ENCODE results near the gene LCE5A.
"Not testable (repeated sequence)": the region's sequence is repeated elsewhere in the genome, so short reads cannot be mapped to it uniquely, and the experiment has no call there.

LCE5A gene

DNA sequence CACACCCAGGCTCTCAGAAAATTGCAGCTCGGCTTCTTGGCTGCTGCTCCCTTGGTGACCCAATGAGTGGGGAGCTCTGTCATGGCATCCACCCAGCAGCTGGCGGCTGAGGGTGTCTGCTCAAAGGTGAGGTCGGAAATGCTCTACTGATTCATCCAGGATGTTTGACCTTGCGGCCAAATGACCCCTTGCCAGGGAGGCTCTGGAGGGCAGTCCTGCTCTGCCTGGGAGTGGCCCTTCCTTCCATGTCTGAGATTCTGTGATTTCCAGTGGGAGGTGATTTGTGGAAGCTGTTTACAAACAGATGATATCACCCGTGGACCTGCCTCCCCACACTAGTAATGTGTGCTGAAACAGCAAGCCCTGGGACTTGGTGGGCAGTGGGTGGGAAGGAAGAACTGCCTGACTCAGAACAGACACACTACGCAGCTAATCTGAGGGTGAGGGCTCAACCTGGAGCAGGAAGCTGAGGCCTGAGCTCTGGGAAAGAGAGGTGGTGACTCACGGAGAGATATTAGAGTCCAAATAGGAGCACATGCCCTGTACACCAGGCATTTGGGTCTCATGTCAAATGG, 6.7 kb downstream of the LCE5A start:
- DNase-seq = no peak

DNA sequence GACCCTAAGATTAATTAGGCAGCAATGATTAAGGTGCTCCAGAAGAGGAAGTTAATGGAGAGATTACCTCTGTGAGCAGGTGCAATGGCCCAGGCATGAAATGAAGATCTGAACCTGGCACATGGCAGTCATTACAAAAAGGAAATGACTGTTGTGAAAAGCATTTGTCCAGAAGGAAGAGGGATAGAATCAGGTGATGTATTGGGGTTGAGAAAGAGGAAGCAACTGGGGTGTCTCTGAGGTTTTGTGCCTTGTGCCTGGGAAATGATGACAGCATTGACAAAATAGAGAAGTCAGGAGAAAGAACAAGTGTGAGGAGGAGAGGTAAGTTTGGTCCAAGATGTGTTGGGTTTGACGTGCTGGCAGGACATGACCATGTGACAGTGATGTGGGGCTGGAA, 9.2 kb downstream of the LCE5A start:
- no peak for DNase-seq

GRCh38 chr1:152520561-152521090, 10.0 kb downstream of the LCE5A start:
- no peak for DNase-seq

- DNase-seq = no peak
Measured at GRCh38 chr1:152525080-152525641, 14.6 kb downstream of the LCE5A start.

GRCh38 chr1:152533327-152533938, 22.8 kb downstream of the LCE5A start:
- DNase-seq = no peak

- DNase-seq = no peak
Measured at GRCh38 chr1:152535774-152536173, 25.2 kb downstream of the LCE5A start.

- no peak for DNase-seq
Measured at GRCh38 chr1:152537496-152537895, 26.9 kb downstream of the LCE5A start.

GRCh38 chr1:152539901-152540300, 29.3 kb downstream of the LCE5A start:
- no peak for DNase-seq

DNA sequence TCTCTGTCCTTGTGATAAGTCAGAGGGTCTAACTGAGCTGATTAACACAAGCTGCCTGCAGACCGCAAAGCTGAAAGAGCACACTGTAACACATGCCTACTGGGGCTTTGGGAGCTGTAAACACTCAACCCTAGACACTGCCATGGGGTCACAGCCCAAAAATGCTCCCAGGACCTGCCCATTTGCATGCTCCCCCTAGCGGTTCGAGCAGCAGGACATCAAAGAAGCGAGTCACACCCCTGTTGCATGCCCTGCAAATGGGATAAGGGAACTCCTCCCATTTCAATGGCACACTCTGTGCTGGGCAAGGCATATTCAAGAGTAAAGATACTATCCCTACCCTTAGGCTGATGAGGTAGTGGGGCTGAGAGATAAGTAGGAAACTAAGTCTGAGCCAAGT, 33.2 kb downstream of the LCE5A start:
- DNase-seq = no peak

GRCh38 chr1:152546704-152547103, 36.1 kb downstream of the LCE5A start:
- DNase-seq = no peak

DNA sequence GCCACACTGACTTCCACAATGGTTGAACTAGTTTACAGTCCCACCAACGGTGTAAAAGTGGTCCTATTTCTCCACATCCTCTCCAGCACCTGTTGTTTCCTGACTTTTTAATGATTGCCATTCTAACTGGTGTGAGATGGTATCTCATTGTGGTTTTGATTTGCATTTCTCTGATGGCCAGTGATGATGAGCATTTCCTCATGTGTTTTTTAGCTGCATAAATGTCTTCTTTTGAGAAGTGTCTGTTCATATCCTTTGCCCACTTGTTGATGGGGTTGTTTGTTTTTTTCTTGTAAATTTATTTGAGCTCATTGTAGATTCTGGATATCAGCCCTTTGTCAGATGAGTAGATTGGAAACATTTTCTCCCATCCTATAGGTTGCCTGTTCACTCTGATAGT, 37.8 kb downstream of the LCE5A start:
- DNase-seq = not testable (repeated sequence)

Data from NCI-H1092 treated with DMSO at 0.1 percent for 48 hours (cell line).